Activated effector memory CD4-positive, alpha-beta T cell treated with anti-CD3 and anti-CD28 coated beads, Interleukin-2, amount 50 U/mL, for 16 hours (primary cell): Measurements from ENCODE around the gene CRYBG2.
"Not testable (repeated sequence)": the region's sequence is repeated elsewhere in the genome, so short reads cannot be mapped to it uniquely, and the experiment has no call there.

Experiments
- DNase-seq: peaks from one replicate; pipeline ENCODE4 v3.0.0-alpha.2; 2020

The CRYBG2 gene

GRCh38 chr1:26353976-26354820 lies at the start of gene CRYBG2:
Gene CRYBG2 (minus strand): TSS chr1:26354130. CDS start chr1:26346657, 7,473 bp downstream.
- no peak for DNase-seq

GRCh38 chr1:26403656-26404055 lies 49.7 kb upstream of the CRYBG2 start:
- DNase-seq = no peak

GRCh38 chr1:26401891-26402290 lies 48.0 kb upstream of the CRYBG2 start:
- no peak for DNase-seq

GRCh38 chr1:26399034-26399433 lies 45.1 kb upstream of the CRYBG2 start:
- no peak for DNase-seq

- DNase-seq = no peak
These were observed 41.8 kb upstream of the CRYBG2 start for GRCh38 chr1:26395754-26396153.

- peak; percentile 71 for DNase-seq
These were observed 37.5 kb upstream of the CRYBG2 start for GRCh38 chr1:26391450-26391849.

- no peak for DNase-seq
These were observed 35.8 kb upstream of the CRYBG2 start for GRCh38 chr1:26389604-26390247.

- no peak for DNase-seq
These were observed 35.0 kb upstream of the CRYBG2 start for GRCh38 chr1:26388791-26389445.

GRCh38 chr1:26387447-26387846 lies 33.5 kb upstream of the CRYBG2 start:
- DNase-seq = no peak

GRCh38 chr1:26385063-26385462 lies 31.1 kb upstream of the CRYBG2 start:
- DNase-seq = not testable (repeated sequence)

- DNase-seq = no peak
These were observed 30.1 kb upstream of the CRYBG2 start for GRCh38 chr1:26384076-26384475.

- no peak for DNase-seq
These were observed 24.9 kb upstream of the CRYBG2 start for GRCh38 chr1:26378879-26379251.

- DNase-seq = peak; percentile 89
These were observed 24.4 kb upstream of the CRYBG2 start for GRCh38 chr1:26378088-26378878.

- DNase-seq = no peak
These were observed 22.1 kb upstream of the CRYBG2 start for GRCh38 chr1:26376050-26376449.

GRCh38 chr1:26375081-26375480 lies 21.2 kb upstream of the CRYBG2 start:
- no peak for DNase-seq

- not testable (repeated sequence) for DNase-seq
These were observed 20.4 kb upstream of the CRYBG2 start for GRCh38 chr1:26374361-26374760.

- DNase-seq = no peak
These were observed 19.9 kb upstream of the CRYBG2 start for GRCh38 chr1:26373789-26374188.

- peak; percentile 77 for DNase-seq
These were observed 19.4 kb upstream of the CRYBG2 start for GRCh38 chr1:26373281-26373680.

- DNase-seq = not testable (repeated sequence)
These were observed 18.7 kb upstream of the CRYBG2 start, which contains the start of gene ZNF683 for GRCh38 chr1:26372611-26373010. Gene ZNF683 (minus strand): TSS chr1:26372750. CDS start chr1:26368571, 4,179 bp downstream.

GRCh38 chr1:26372039-26372438 lies 18.1 kb upstream of the CRYBG2 start:
- DNase-seq = no peak

GRCh38 chr1:26370591-26371382 lies 16.9 kb upstream of the CRYBG2 start:
- DNase-seq = no peak

- no peak for DNase-seq
These were observed 14.6 kb upstream of the CRYBG2 start for GRCh38 chr1:26368486-26368885.
